Astrocyte (in vitro differentiated cells and primary cell): ENCODE results near the gene ANK3. TPM values are rescaled to one million over a fixed set of nuclear protein-coding genes. Genes with fewer than 3 reads are reported as not detected.

Experiments
- DNase-seq: peaks from one replicate; pipeline ENCODE4 v3.0.0-alpha.2; 2010; ENCODE audit warnings: low read depth
- FAIRE-seq: peaks from 2 replicates; lab custom pipeline; 2011; peaks lifted over from hg19 to GRCh38; lab: Jason Lieb, UNC
- H2AFZ ChIP-seq: 2 replicates; pipeline ENCODE4 v1.6.0; 2012; ENCODE audit warnings: low read depth, low read length, inconsistent platforms
- H3K27ac ChIP-seq: 2 replicates; pipeline ENCODE4 v1.5.1; 2011; ENCODE audit warnings: low read depth, low read length, inconsistent platforms
- H3K27me3 ChIP-seq: 2 replicates; pipeline ENCODE4 v1.6.0; 2011; ENCODE audit warnings: low read length, inconsistent platforms; ENCODE audit not compliant: insufficient read depth
- H3K36me3 ChIP-seq: 2 replicates; pipeline ENCODE4 v1.5.1; 2011; ENCODE audit warnings: low read length, inconsistent platforms; ENCODE audit not compliant: insufficient read depth
- H3K4me1 ChIP-seq: 2 replicates; pipeline ENCODE4 v1.5.1; 2011; ENCODE audit warnings: low read length, inconsistent platforms; ENCODE audit not compliant: insufficient read depth
- H3K4me2 ChIP-seq: 2 replicates; pipeline ENCODE4 v1.6.0; 2012; ENCODE audit warnings: low read length, inconsistent platforms
- H3K4me3 ChIP-seq: 2 replicates; pipeline ENCODE4 v1.5.1; 2011; ENCODE audit warnings: low read depth, mild to moderate bottlenecking, low read length, inconsistent platforms; ENCODE audit not compliant: insufficient read depth
- H3K79me2 ChIP-seq: 2 replicates; pipeline ENCODE4 v1.6.0; 2012; ENCODE audit warnings: mild to moderate bottlenecking, low read length, inconsistent platforms; ENCODE audit not compliant: insufficient read depth
- H3K9ac ChIP-seq: 2 replicates; pipeline ENCODE4 v1.6.0; 2012; ENCODE audit warnings: mild to moderate bottlenecking, low read length, inconsistent platforms
- H3K9me3 ChIP-seq: 2 replicates; pipeline ENCODE4 v1.5.1; 2012; ENCODE audit warnings: low read depth, mild to moderate bottlenecking, low read length, inconsistent platforms; ENCODE audit not compliant: insufficient read depth
- H4K20me1 ChIP-seq: 2 replicates; pipeline ENCODE4 v1.6.0; 2012; ENCODE audit warnings: low read length, inconsistent platforms; ENCODE audit not compliant: insufficient read depth
- H3K27ac Mint-ChIP-seq: one replicate; pipeline ENCODE4 v1.8.0; 2021; ENCODE audit warnings: mild to moderate bottlenecking, mixed read lengths; ENCODE audit not compliant: unreplicated experiment
- H3K27me3 Mint-ChIP-seq: one replicate; pipeline ENCODE4 v1.8.0; 2021; ENCODE audit warnings: low read depth, mixed read lengths; ENCODE audit not compliant: unreplicated experiment
- H3K36me3 Mint-ChIP-seq: one replicate; pipeline ENCODE4 v1.8.0; 2021; ENCODE audit warnings: low read depth, mixed read lengths; ENCODE audit not compliant: unreplicated experiment
- H3K4me1 Mint-ChIP-seq: one replicate; pipeline ENCODE4 v1.8.0; 2021; ENCODE audit warnings: low read depth, mixed read lengths; ENCODE audit not compliant: unreplicated experiment
- H3K4me3 Mint-ChIP-seq: one replicate; pipeline ENCODE4 v1.8.0; 2021; ENCODE audit warnings: mild to moderate bottlenecking, moderate library complexity, mixed read lengths; ENCODE audit not compliant: unreplicated experiment
- H3K9me3 Mint-ChIP-seq: one replicate; pipeline ENCODE4 v1.8.0; 2021; ENCODE audit warnings: mild to moderate bottlenecking, mixed read lengths; ENCODE audit not compliant: unreplicated experiment
- EZH2 ChIP-seq: IDR thresholded peaks from 2 replicates; pipeline ENCODE4 v1.6.1; 2012; ENCODE audit warnings: mild to moderate bottlenecking, low read length, inconsistent platforms; ENCODE audit not compliant: insufficient read depth
- total RNA-seq: library from RNA; stranded (reverse); gene quantifications from 2 replicates; pipeline ENCODE4 v1.2.1, GENCODE V29; 2021
- TF ChIP-seq, protein P1 (sequence below): IDR thresholded peaks from 2 replicates; pipeline ENCODE4 v1.5.1; 2011; ENCODE audit warnings: low read depth, mild to moderate bottlenecking, inconsistent platforms, low read length, moderate library complexity; ENCODE audit not compliant: insufficient read depth

The ANK3 gene
- total RNA-seq, 1 donor from 2014 or later: 21.1 TPM

DNA sequence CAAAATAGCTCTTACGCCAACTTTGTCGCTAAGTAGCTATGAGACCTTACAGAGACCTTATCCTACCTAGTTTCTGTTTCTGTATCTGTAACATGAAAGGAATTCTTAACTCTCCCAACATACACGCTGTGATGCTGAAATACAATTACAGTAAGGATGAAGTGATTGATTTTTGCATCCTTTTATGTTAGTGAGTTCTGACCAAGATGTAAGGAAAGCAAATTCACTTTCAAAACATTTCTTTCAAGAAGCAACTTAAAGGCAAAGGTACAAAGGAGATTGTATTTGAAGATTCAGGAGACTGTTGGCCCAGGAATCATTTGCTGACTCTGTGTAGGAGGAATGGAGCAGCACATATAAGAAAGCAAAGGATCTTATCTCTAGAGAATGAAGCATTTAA is 7.1 kb upstream of the ANK3 start:
- Histone ChIP-seq H3K79me2 (no peaks in the 10 kb centered on the region), H4K20me1 (no peaks in the 10 kb centered on the region), H3K9ac (no peak overlapping the region), H3K9me3 (no peaks in the 10 kb centered on the region), H3K27me3 (no peaks in the 10 kb centered on the region), H3K36me3 (no peaks in the 10 kb centered on the region), H3K27ac (no peak overlapping the region), H3K4me3 (no peak overlapping the region), H3K4me1 (no peaks in the 10 kb centered on the region), H3K4me2 (no peak overlapping the region), H2AFZ (no peak overlapping the region)
- Mint-ChIP-seq H3K4me1 (peaks cover 13% of the 10 kb centered on the region), H3K9me3 (no peaks in the 10 kb centered on the region), H3K36me3 (no peaks in the 10 kb centered on the region), H3K27me3 (no peaks in the 10 kb centered on the region), H3K27ac (no peak overlapping the region), H3K4me3 (no peak overlapping the region)
- TF ChIP-seq, protein P1, sequence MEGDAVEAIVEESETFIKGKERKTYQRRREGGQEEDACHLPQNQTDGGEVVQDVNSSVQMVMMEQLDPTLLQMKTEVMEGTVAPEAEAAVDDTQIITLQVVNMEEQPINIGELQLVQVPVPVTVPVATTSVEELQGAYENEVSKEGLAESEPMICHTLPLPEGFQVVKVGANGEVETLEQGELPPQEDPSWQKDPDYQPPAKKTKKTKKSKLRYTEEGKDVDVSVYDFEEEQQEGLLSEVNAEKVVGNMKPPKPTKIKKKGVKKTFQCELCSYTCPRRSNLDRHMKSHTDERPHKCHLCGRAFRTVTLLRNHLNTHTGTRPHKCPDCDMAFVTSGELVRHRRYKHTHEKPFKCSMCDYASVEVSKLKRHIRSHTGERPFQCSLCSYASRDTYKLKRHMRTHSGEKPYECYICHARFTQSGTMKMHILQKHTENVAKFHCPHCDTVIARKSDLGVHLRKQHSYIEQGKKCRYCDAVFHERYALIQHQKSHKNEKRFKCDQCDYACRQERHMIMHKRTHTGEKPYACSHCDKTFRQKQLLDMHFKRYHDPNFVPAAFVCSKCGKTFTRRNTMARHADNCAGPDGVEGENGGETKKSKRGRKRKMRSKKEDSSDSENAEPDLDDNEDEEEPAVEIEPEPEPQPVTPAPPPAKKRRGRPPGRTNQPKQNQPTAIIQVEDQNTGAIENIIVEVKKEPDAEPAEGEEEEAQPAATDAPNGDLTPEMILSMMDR: no peak
- TF ChIP-seq EZH2: no peak
- DNase-seq: peak; percentile 32
- FAIRE-seq: no peak

GRCh38 chr10:60395711-60396110 is 6.0 kb upstream of the ANK3 start:
- no peak for FAIRE-seq
- H4K20me1 ChIP-seq: no peaks in the 10 kb centered on the region
- H3K27ac ChIP-seq: no peak overlapping the region
- Mint-ChIP-seq H3K9me3 (no peaks in the 10 kb centered on the region), H3K4me3 (no peak overlapping the region), H3K27ac (no peak overlapping the region), H3K36me3 (no peaks in the 10 kb centered on the region), H3K4me1 (peaks cover 13% of the 10 kb centered on the region), H3K27me3 (no peaks in the 10 kb centered on the region)
- TF ChIP-seq, protein P1: no peak
- no peak for TF ChIP-seq EZH2
- H3K9ac ChIP-seq: no peak overlapping the region
- H3K4me3 ChIP-seq: no peak overlapping the region
- no peaks in the 10 kb centered on the region for H3K9me3 ChIP-seq
- DNase-seq: no peak
- H3K4me1 ChIP-seq: peaks cover 2% of the 10 kb centered on the region
- H3K36me3 ChIP-seq: no peaks in the 10 kb centered on the region
- H3K4me2 ChIP-seq: no peak overlapping the region
- no peaks in the 10 kb centered on the region for H3K27me3 ChIP-seq
- no peaks in the 10 kb centered on the region for H3K79me2 ChIP-seq
- H2AFZ ChIP-seq: no peak overlapping the region

- peaks cover 19% of the 10 kb centered on the region for H3K4me1 Mint-ChIP-seq
- no peaks in the 10 kb centered on the region for H3K27me3 ChIP-seq
- no peak overlapping the region for H2AFZ ChIP-seq
- no peak overlapping the region for H3K4me3 ChIP-seq
- H4K20me1 ChIP-seq: no peaks in the 10 kb centered on the region
- H3K4me2 ChIP-seq: no peak overlapping the region
- no peak for DNase-seq
- H3K4me1 ChIP-seq: peaks cover 8% of the 10 kb centered on the region
- H3K9me3 ChIP-seq: no peaks in the 10 kb centered on the region
- H3K79me2 ChIP-seq: no peaks in the 10 kb centered on the region
- H3K27ac Mint-ChIP-seq: no peak overlapping the region
- H3K9me3 Mint-ChIP-seq: no peaks in the 10 kb centered on the region
- H3K36me3 ChIP-seq: no peaks in the 10 kb centered on the region
- H3K27me3 Mint-ChIP-seq: no peaks in the 10 kb centered on the region
- TF ChIP-seq, protein P1: no peak
- no peak for TF ChIP-seq EZH2
- H3K4me3 Mint-ChIP-seq: no peak overlapping the region
- H3K9ac ChIP-seq: no peak overlapping the region
- H3K36me3 Mint-ChIP-seq: no peaks in the 10 kb centered on the region
- FAIRE-seq: no peak
- no peak overlapping the region for H3K27ac ChIP-seq
Observed at GRCh38 chr10:60394446-60394845, 4.8 kb upstream of the ANK3 start.
